UCSD-AML1 (cell line): ENCODE measurements around the gene PDE10A.

Source experiments
- DNase-seq: peaks from one replicate; lab custom pipeline; 2025; ENCODE audit not compliant: unreplicated experiment; lab: John Stamatoyannopoulos, UW

Gene PDE10A

GRCh38 chr6:165662749-165663376, at the start of gene PDE10A:
PDE10A (minus strand) TSS chr6:165663241; CDS start chr6:165662811, 430 bp downstream.
- no peak for DNase-seq

GRCh38 chr6:165708985-165709576, 46.0 kb upstream of the PDE10A start:
- DNase-seq: no peak

DNA sequence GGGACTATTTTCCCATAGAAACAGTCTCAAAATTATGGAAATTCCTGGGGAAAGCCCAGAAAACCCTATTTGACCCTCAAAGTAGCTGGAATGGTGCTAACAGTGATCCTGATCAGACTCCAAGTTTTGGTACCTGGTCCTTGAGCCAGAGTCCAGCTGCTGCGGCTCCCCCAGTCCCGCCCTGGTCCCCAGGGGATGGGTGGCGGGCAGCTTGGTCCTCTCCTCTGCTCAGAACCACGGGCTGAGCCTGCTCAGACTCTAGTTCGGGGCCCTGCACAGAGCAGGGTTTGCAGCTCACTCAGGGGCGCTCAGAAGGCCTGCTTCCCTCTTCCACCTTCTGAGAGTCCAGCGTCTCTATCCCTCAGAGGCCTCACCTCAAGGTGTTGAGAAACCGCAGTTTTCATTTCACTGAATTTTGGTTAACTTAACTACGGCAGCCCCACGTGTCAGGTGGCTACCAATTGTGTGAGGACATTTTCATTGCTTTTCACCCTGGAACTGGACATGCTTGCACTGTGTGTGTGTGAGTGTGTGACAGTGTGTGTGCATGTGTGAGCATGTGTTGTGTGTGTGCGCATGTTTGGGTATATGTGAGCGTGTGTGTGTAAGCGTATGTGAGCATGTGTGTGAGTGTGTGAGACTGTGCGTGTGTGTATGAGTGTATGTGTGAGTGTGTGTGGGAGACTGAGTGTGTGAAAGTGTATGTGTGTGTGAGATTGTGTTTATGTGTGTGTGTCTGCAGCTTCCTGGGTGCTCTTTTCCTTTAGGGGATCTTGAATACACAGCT, 44.2 kb upstream of the PDE10A start:
- DNase-seq: no peak

GRCh38 chr6:165705941-165706340, 42.9 kb upstream of the PDE10A start:
- no peak for DNase-seq

GRCh38 chr6:165704045-165704748, 41.2 kb upstream of the PDE10A start:
- DNase-seq: no peak

GRCh38 chr6:165702669-165703068, 39.6 kb upstream of the PDE10A start:
- no peak for DNase-seq

DNA sequence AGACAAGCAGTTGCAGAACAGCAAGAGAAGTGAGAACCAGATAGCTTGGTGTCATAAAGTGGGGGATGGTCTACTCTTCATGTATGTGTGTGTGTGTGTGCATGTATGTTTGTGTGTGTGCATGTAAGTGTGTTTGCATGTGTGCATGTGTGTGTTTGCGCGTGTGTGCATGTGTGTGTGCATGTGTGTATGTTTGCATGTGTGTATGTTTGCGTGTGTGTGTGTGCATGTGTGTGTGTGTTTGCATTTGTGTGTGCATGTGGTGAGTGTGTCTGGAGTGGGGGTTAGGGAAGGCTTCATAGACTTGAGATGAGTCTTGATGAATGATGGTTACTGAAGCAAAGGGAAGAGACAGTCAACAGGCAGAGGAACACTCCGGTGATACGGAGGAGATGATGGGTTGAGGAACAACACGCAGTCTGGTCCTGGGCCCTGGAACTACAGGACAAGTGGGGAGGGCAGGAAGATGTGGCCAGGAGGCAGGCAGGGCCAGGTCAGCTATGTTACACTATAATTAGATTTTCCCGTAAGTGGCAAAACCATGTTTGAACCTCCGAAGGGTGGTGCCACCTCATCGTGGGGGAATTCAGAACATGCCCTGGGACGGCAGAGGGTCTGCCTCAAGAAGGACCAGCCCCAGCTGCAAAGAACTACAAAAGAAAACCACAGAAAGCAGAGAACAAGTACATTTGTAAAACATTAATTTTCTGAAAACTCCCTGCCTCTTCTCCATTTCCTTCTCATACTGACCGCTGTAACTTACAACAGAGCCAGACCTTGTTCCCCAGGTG, 38.7 kb upstream of the PDE10A start:
- no peak for DNase-seq

DNA sequence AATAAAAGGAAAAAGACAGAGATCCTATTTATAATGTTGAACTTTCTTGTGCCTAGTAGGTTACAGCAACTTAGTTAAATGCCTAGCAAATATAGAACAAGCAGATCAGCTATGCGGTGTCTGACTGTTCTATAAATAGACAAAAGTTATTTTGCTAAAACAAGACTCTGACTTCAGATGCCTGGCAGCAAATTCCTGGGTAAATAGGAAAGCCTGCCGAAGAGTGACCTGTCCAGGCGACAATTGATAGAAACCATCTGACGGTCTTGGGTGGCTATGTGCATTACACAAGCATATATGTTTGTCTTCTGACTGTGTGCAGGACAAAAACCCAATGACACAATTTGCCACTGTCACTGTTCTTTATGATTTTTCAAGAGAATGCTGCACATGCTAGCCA, 38.0 kb upstream of the PDE10A start:
- no peak for DNase-seq

DNA sequence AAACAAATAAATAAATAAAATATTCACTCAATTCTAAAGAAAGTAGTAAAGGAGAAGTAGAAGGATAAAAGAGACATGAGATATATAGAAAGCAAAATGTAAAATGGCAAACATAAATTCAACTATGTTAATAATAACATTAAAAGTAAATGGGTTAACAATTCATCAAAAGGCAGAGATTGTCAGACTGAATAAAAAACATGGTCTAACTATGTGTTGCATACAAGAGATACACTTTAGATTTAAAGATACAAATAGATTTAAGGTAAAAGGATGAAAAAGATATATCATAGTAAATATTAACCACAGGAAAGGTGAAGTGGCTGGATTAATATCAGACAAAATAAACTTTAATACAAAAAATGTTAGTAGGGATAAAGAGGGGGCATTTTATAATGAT, 35.8 kb upstream of the PDE10A start:
- no peak for DNase-seq

DNA sequence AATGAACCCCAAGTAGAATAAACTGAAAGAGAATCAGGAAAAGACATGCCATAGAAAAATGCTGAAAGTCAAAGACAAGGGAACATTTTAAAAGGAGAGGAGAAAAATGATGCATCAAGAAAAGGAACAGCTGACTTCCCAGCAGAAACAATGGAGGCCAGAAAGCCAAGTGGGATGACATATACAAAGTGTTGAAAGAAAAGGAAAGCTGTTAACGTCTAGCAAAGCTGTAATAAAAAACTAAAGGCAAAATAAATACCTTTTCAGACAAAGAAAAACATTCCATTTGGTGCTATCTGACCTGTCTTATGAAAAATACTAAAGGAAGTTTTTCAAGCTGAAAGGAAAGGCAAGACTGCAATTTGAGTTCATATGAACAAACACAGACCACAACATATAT, 34.1 kb upstream of the PDE10A start:
- no peak for DNase-seq

- no peak for DNase-seq
These were observed 32.9 kb upstream of the PDE10A start for GRCh38 chr6:165695722-165696515.

DNA sequence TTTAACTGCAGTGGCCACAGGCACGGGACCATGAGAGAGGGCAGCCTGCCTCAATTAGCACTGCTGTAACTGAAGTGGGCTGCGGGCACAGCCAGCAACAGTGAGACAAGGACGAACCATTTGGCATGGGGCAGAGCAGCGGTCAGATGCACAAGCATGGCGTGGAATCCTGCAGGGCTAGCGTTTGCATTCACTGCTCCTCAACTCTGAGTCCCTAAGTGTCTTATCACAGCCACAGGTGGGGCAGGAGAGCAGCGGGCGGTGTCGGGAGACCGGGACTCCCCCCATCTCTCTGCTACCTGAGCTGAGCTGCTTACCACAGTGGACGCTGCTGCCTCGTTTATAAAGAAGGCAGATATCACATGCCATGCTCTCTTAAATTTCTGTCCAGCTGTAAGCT, 31.3 kb upstream of the PDE10A start:
- no peak for DNase-seq

GRCh38 chr6:165692106-165692653, 29.1 kb upstream of the PDE10A start:
- no peak for DNase-seq

DNA sequence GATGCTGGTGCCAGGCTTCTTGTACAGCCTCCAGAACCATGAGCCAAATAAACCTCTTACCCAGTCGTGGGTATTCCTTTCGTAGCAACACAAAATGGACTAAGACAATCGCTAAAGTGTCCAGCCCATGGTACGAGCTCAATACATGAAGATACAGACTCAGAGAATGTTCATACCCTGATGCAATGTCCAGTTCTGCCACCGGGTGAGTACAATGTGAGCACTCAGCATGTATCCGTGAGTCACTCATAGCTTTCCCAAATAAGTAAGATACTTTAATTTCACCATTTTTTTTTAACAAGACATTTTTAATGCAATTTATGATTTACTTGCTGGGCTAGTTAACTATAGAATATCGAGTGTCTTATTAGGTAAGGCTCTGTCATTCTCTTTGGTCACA, 26.7 kb upstream of the PDE10A start:
- DNase-seq: no peak

DNA sequence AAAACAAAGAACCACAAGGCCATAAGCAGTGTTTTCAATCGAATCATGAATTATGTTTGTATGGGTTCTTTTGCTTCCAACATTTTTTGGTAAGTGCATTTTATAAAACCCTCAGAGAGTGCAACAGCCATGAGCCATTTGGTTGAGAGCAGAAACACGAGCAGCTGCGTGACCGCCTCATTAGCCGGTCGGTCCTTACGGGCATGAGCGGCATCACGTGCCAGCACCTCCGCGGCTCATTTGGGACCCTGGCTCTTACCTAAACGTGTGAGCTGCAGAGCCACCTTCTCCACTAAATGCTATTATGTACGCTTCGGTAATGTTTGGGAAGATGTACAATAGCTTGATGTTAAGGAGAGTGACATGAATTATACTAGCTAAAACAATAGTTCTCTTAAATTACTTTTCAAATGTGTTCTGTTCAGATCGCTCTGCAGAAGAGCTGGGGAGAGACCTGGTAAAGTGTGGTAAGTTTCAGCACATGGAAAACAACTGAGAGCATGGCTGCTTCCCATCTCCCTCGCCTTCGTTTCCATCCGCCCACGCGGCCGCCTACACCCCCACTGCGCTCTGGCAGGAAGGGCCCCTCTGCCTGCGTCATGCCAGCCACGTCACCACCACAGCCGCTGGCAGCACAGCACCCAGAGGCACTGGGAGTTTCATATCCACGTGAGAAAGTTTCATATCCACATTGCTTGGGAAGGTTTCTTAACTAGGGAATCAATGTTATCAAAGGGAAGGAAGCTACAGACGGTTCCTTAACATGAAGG, 23.7 kb upstream of the PDE10A start:
- no peak for DNase-seq

GRCh38 chr6:165685302-165685701, 22.3 kb upstream of the PDE10A start:
- no peak for DNase-seq

DNA sequence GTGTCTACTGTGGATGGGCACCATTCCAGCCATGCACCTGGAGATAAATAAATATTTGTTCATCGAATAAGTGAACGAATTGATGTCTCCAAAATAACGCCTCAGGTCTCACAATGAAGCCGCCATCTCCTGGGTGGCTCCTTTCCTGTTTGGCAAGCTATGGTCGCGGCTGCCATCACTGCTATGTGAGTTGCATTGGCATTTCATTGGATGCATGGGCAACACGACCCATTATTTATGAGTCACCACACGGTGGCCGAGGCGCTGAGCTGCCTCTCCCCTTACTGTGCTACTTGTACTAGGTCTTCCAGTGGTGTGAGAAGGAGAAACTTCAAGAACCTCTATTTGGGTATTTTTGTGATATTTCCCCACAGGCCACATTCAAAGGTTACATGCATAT, 21.3 kb upstream of the PDE10A start:
- DNase-seq: no peak

GRCh38 chr6:165680975-165681374, 17.9 kb upstream of the PDE10A start:
- DNase-seq: no peak

GRCh38 chr6:165679326-165679725, 16.3 kb upstream of the PDE10A start:
- no peak for DNase-seq
